ENCODE measurements around the gene MRPL2.

Gene MRPL2

GRCh38 chr6:43062818-43063217, 3.6 kb upstream of the MRPL2 start:
- Histone ChIP-seq H2AFZ (ENCODE audit: low read length) (no peak overlapping the region), H3K4me1 (ENCODE audit: insufficient read depth, low read length, severe bottlenecking) (peaks cover 19% of the 10 kb centered on the region), H3K9ac (ENCODE audit: low read length) (no peak overlapping the region), H3K9me2 (ENCODE audit: low read depth, low read length) (no peaks in the 10 kb centered on the region), H3K4me3 (ENCODE audit: low read depth, low read length, poor library complexity, severe bottlenecking) (no peak overlapping the region), H3K4me2 (ENCODE audit: low read length) (no peak overlapping the region), H3K27me3 (ENCODE audit: insufficient read depth, low read length) (no peaks in the 10 kb centered on the region), H4K20me1 (ENCODE audit: insufficient read depth, low read length) (no peaks in the 10 kb centered on the region), H3F3A (ENCODE audit: insufficient read depth, low read length) (no peaks in the 10 kb centered on the region), H3K27ac (ENCODE audit: low read depth, low read length, poor library complexity, severe bottlenecking) (no peak overlapping the region), H3K79me2 (ENCODE audit: insufficient read depth, low read length) (peaks cover 12% of the 10 kb centered on the region), H3K36me3 (ENCODE audit: insufficient read depth, low read length) (peaks cover 1% of the 10 kb centered on the region; the same call in 1 of the 2 replicates), H3K9me3 (ENCODE audit: low read length) (no peaks in the 10 kb centered on the region)
- no peak for TF ChIP-seq EZH2 (IDR thresholded peaks at IDR 0.05; ENCODE audit: borderline replicate concordance, low read length)
- TF ChIP-seq CTCF (IDR thresholded peaks at IDR 0.05; ENCODE audit: low read length) = no peak

- Histone ChIP-seq H3K9me2 (ENCODE audit: low read depth, low read length) (no peaks in the 10 kb centered on the region), H3K27me3 (ENCODE audit: insufficient read depth, low read length) (no peaks in the 10 kb centered on the region), H3K9ac (ENCODE audit: low read length) (no peak overlapping the region), H3K4me2 (ENCODE audit: low read length) (no peak overlapping the region), H3K4me1 (ENCODE audit: insufficient read depth, low read length, severe bottlenecking) (peaks cover 20% of the 10 kb centered on the region), H3K9me3 (ENCODE audit: low read length) (no peaks in the 10 kb centered on the region), H2AFZ (ENCODE audit: low read length) (no peak overlapping the region), H3K4me3 (ENCODE audit: low read depth, low read length, poor library complexity, severe bottlenecking) (no peak overlapping the region), H3K27ac (ENCODE audit: low read depth, low read length, poor library complexity, severe bottlenecking) (no peak overlapping the region), H3K79me2 (ENCODE audit: insufficient read depth, low read length) (peaks cover 12% of the 10 kb centered on the region), H4K20me1 (ENCODE audit: insufficient read depth, low read length) (no peaks in the 10 kb centered on the region), H3K36me3 (ENCODE audit: insufficient read depth, low read length) (peaks cover 5% of the 10 kb centered on the region; the same call in 1 of the 2 replicates), H3F3A (ENCODE audit: insufficient read depth, low read length) (no peaks in the 10 kb centered on the region)
- TF ChIP-seq CTCF (IDR thresholded peaks at IDR 0.05; ENCODE audit: low read length) = no peak
- no peak for TF ChIP-seq EZH2 (IDR thresholded peaks at IDR 0.05; ENCODE audit: borderline replicate concordance, low read length)
Measured at GRCh38 chr6:43061861-43062260, 2.6 kb upstream of the MRPL2 start.

- Histone ChIP-seq H3K4me1 (ENCODE audit: insufficient read depth, low read length, severe bottlenecking) (peaks cover 20% of the 10 kb centered on the region), H3K27ac (ENCODE audit: low read depth, low read length, poor library complexity, severe bottlenecking) (no peak overlapping the region), H2AFZ (ENCODE audit: low read length) (no peak overlapping the region), H3K9me3 (ENCODE audit: low read length) (no peaks in the 10 kb centered on the region), H3K27me3 (ENCODE audit: insufficient read depth, low read length) (no peaks in the 10 kb centered on the region), H3F3A (ENCODE audit: insufficient read depth, low read length) (no peaks in the 10 kb centered on the region), H3K9ac (ENCODE audit: low read length) (peak overlapping the region; percentile 97; the same call in 1 of the 2 replicates), H3K79me2 (ENCODE audit: insufficient read depth, low read length) (peaks cover 12% of the 10 kb centered on the region), H3K9me2 (ENCODE audit: low read depth, low read length) (no peaks in the 10 kb centered on the region), H3K4me2 (ENCODE audit: low read length) (peak overlapping the region; percentile 100; the same call in 1 of the 2 replicates), H3K36me3 (ENCODE audit: insufficient read depth, low read length) (peaks cover 8% of the 10 kb centered on the region; the same call in 1 of the 2 replicates), H4K20me1 (ENCODE audit: insufficient read depth, low read length) (no peaks in the 10 kb centered on the region), H3K4me3 (ENCODE audit: low read depth, low read length, poor library complexity, severe bottlenecking) (peak overlapping the region; percentile 96)
- TF ChIP-seq EZH2 (IDR thresholded peaks at IDR 0.05; ENCODE audit: borderline replicate concordance, low read length) (no peak), CTCF (IDR thresholded peaks at IDR 0.05; ENCODE audit: low read length) (no peak)
Measured at GRCh38 chr6:43060755-43061633, 1.8 kb upstream of the MRPL2 start.
